ENCODE measurements around the gene ABCA8. TPM values are rescaled to one million over a fixed set of nuclear protein-coding genes. Genes with fewer than 3 reads are reported as not detected.
A peak's percentile ranks its signal among the peaks of the same experiment; 100 is the strongest.
"Not testable (repeated sequence)": the region's sequence is repeated elsewhere in the genome, so short reads cannot be mapped to it uniquely, and the experiment has no call there.

ABCA8 gene
- total RNA-seq, 2 donors from 2014 or later, result 6.8 to 9.7 TPM

- intact Hi-C loops (cut with DNase I), result loop anchor here (5.0 kb wide), 1 partner anchor 196 kb away; no protein-coding TSS in a partner anchor
- H3K9me3 ChIP-seq, result no peaks in the 10 kb centered on the region
- H3K27me3 ChIP-seq, result no peaks in the 10 kb centered on the region
- TF ChIP-seq CTCF (IDR thresholded peaks at IDR 0.05), result no peak
- H3K4me3 ChIP-seq, result no peak overlapping the region
- H3K4me1 ChIP-seq, result no peaks in the 10 kb centered on the region
- no peak overlapping the region for H3K9ac ChIP-seq (ENCODE audit: low read depth in 2 of 2, low read length in 2 of 2)
- DNase-seq, result no peak
- H3K27ac ChIP-seq, result no peak overlapping the region
- no peaks in the 10 kb centered on the region for H3K36me3 ChIP-seq
Observed at GRCh38 chr17:68973098-68973846, 18.1 kb upstream of the ABCA8 start.

DNA sequence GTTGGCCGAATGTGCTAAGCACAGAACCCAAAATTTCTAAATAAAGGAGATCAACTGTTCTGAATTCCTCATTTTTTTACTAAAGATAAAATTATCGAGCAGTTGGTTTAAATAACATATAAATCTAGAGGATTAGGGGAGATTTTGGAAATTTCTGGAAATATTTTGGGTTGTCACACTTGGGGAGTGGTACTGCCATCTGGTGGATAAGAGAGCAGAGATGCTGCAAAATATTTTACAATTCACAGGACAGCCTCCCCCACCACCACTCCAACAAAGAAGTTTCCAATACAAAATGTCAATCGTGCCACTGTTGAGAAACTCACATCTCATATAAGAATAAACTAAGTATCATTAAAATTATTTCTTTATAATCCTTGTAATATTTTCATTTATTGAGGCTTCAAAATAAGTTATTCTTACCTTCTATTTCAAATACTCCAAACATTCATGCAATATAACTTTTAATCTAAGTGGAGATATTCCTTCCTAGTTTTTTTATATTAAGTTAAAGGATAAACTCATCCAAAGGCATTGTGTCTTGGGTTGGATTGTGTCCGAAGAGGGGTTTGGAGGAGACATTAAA is 17.0 kb upstream of the ABCA8 start:
- no peak overlapping the region for H3K9ac ChIP-seq (ENCODE audit: low read depth in 2 of 2, low read length in 2 of 2)
- no peak overlapping the region for H3K4me3 ChIP-seq
- no peaks in the 10 kb centered on the region for H3K4me1 ChIP-seq
- H3K9me3 ChIP-seq, result no peaks in the 10 kb centered on the region
- H3K27me3 ChIP-seq, result no peaks in the 10 kb centered on the region
- DNase-seq, result no peak
- peak; percentile 41 for TF ChIP-seq CTCF (IDR thresholded peaks at IDR 0.05)
- no peaks in the 10 kb centered on the region for H3K36me3 ChIP-seq
- no peak overlapping the region for H3K27ac ChIP-seq
- intact Hi-C loops (cut with DNase I), result loop anchor here (5.0 kb wide), 1 partner anchor 195 kb away; no protein-coding TSS in a partner anchor

DNA sequence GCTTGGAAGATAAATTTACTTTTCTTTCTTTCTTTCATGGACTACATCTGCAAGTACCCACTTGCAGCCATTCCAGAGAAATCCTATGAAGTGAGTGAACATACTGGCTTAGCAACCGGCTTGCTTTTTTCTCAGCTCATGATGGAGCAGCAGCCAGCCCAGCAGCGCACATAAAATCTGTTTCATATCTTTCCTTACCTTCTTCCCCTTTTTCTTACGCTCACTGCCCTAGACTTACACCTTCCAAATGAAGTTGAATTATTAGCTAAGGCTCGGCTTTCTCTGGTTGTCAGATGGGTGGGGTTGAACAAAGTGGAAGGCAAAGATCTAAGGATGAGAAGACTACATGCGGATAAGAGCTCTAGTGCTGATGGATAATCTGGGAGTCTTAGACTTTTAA is 13.9 kb upstream of the ABCA8 start:
- Histone ChIP-seq H3K27me3 (no peaks in the 10 kb centered on the region), H3K9me3 (no peaks in the 10 kb centered on the region), H3K4me1 (no peaks in the 10 kb centered on the region), H3K27ac (no peak overlapping the region), H3K4me3 (no peak overlapping the region), H3K9ac (ENCODE audit: low read depth in 2 of 2, low read length in 2 of 2) (no peak overlapping the region), H3K36me3 (no peaks in the 10 kb centered on the region)
- no peak for TF ChIP-seq CTCF (IDR thresholded peaks at IDR 0.05)
- intact Hi-C loops (cut with DNase I), result no loop called here
- no peak for DNase-seq

DNA sequence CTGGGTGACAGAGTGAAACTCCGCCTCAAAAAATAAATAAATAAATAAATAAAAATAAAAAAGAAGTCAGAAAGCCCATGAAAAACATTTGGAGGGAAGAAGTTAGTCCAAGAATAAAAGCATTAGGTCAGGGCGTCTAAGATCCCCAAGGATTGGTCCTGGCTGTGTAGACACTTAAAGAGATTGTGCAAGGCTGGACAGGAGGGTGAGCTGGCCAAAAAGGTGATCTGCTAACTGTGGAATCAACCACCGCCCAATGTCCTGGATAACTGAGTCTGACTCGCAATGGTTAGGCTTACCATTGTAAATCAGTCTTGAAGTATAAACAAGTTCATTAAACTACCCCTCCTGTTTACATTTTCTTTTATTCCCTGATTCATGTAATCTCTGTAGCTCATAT is 8.8 kb upstream of the ABCA8 start:
- Histone ChIP-seq H3K9ac (ENCODE audit: low read depth in 2 of 2, low read length in 2 of 2) (no peak overlapping the region), H3K9me3 (no peaks in the 10 kb centered on the region), H3K4me3 (no peak overlapping the region), H3K36me3 (no peaks in the 10 kb centered on the region), H3K27me3 (no peaks in the 10 kb centered on the region), H3K27ac (no peak overlapping the region), H3K4me1 (no peaks in the 10 kb centered on the region)
- no peak for DNase-seq
- intact Hi-C loops (cut with DNase I), result no loop called here
- no peak for TF ChIP-seq CTCF (IDR thresholded peaks at IDR 0.05)

- Histone ChIP-seq H3K27ac (no peak overlapping the region), H3K4me3 (no peak overlapping the region), H3K4me1 (no peaks in the 10 kb centered on the region), H3K27me3 (no peaks in the 10 kb centered on the region), H3K9me3 (no peaks in the 10 kb centered on the region), H3K36me3 (no peaks in the 10 kb centered on the region), H3K9ac (ENCODE audit: low read depth in 2 of 2, low read length in 2 of 2) (no peak overlapping the region)
- DNase-seq, result no peak
- no peak for TF ChIP-seq CTCF (IDR thresholded peaks at IDR 0.05)
- intact Hi-C loops (cut with DNase I), result no loop called here
Observed at GRCh38 chr17:68961214-68961882, 6.2 kb upstream of the ABCA8 start.

DNA sequence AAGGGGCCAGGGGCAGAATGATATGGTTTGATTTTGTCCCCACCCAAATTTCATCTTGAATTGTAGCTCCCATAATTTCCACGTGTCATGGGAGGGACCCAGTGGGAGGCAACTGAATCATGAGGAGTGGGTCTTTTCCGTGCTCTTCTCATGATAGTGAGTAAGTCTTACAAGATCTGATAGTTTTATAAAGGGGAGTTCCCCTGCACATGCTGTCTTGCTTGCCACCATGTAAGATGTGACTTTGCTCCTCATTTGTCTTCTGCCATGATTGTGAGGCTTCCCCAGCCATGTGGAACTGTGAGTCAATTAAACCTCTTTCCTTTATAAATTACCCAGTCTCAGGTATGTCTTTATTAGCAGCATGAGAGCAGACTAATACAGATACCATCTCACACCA is 3.9 kb upstream of the ABCA8 start:
- DNase-seq; H3K9ac ChIP-seq (ENCODE audit: low read depth in 2 of 2, low read length in 2 of 2); H3K36me3 ChIP-seq; H3K9me3 ChIP-seq; intact Hi-C loops (cut with DNase I); H3K27ac ChIP-seq; H3K27me3 ChIP-seq; H3K4me1 ChIP-seq; H3K4me3 ChIP-seq: not testable (repeated sequence)
